ENCODE results near the gene PAX2.

The PAX2 gene

GRCh38 chr10:100873146-100873826 is 127.9 kb downstream of the PAX2 start:
- DNase-seq (ENCODE audit: insufficient read length, low spot score) (no peak), FAIRE-seq (no peak)
- no peak for TF ChIP-seq PAX5 (IDR thresholded peaks at IDR 0.05; ENCODE audit: insufficient read depth, low read length, severe bottlenecking)
- TF ChIP-seq POLR2AphosphoS5 (IDR thresholded peaks at IDR 0.05; ENCODE audit: low read depth, low read length), result no peak
- TF ChIP-seq SPI1 (IDR thresholded peaks at IDR 0.05; ENCODE audit: low read depth, low read length), result no peak
- no peak for TF ChIP-seq TAF1 (IDR thresholded peaks at IDR 0.05; ENCODE audit: low read depth, low read length)
- TF ChIP-seq POLR2A (IDR thresholded peaks at IDR 0.05; ENCODE audit: low read depth, low read length), result no peak
- no peak for TF ChIP-seq POU2F2 (IDR thresholded peaks at IDR 0.05; ENCODE audit: low read depth, low read length)

GRCh38 chr10:100873827-100874326 is 128.5 kb downstream of the PAX2 start:
- no peak for FAIRE-seq

GRCh38 chr10:100874702-100875483 is 129.5 kb downstream of the PAX2 start:
- FAIRE-seq, result no peak
- TF ChIP-seq PAX5 (IDR thresholded peaks at IDR 0.05; ENCODE audit: insufficient read depth, low read length, severe bottlenecking) (no peak), POU2F2 (IDR thresholded peaks at IDR 0.05; ENCODE audit: low read depth, low read length) (no peak), TAF1 (IDR thresholded peaks at IDR 0.05; ENCODE audit: low read depth, low read length) (no peak), SPI1 (IDR thresholded peaks at IDR 0.05; ENCODE audit: low read depth, low read length) (no peak), POLR2A (IDR thresholded peaks at IDR 0.05; ENCODE audit: low read depth, low read length) (no peak), POLR2AphosphoS5 (IDR thresholded peaks at IDR 0.05; ENCODE audit: low read depth, low read length) (no peak)
- no peak for DNase-seq (ENCODE audit: insufficient read length, low spot score)

More at GRCh38 chr10:100873827-100874326, 128.5 kb downstream of the PAX2 start:
- DNase-seq (ENCODE audit: insufficient read length, low spot score), result no peak
- TF ChIP-seq TAF1 (IDR thresholded peaks at IDR 0.05; ENCODE audit: low read depth, low read length) (no peak), SPI1 (IDR thresholded peaks at IDR 0.05; ENCODE audit: low read depth, low read length) (no peak), POU2F2 (IDR thresholded peaks at IDR 0.05; ENCODE audit: low read depth, low read length) (no peak), POLR2A (IDR thresholded peaks at IDR 0.05; ENCODE audit: low read depth, low read length) (no peak), POLR2AphosphoS5 (IDR thresholded peaks at IDR 0.05; ENCODE audit: low read depth, low read length) (no peak), PAX5 (IDR thresholded peaks at IDR 0.05; ENCODE audit: insufficient read depth, low read length, severe bottlenecking) (no peak)

GRCh38 chr10:100875484-100876166 is 130.2 kb downstream of the PAX2 start:
- DNase-seq (ENCODE audit: insufficient read length, low spot score) (no peak), FAIRE-seq (no peak)

GRCh38 chr10:100876585-100877460 is 131.4 kb downstream of the PAX2 start:
- FAIRE-seq, result no peak
- no peak for DNase-seq (ENCODE audit: insufficient read length, low spot score)
- no peak for TF ChIP-seq POLR2A (IDR thresholded peaks at IDR 0.05; ENCODE audit: low read depth, low read length)
- no peak for TF ChIP-seq POLR2AphosphoS5 (IDR thresholded peaks at IDR 0.05; ENCODE audit: low read depth, low read length)
- TF ChIP-seq SPI1 (IDR thresholded peaks at IDR 0.05; ENCODE audit: low read depth, low read length), result no peak
- TF ChIP-seq PAX5 (IDR thresholded peaks at IDR 0.05; ENCODE audit: insufficient read depth, low read length, severe bottlenecking), result no peak
- no peak for TF ChIP-seq POU2F2 (IDR thresholded peaks at IDR 0.05; ENCODE audit: low read depth, low read length)
- TF ChIP-seq TAF1 (IDR thresholded peaks at IDR 0.05; ENCODE audit: low read depth, low read length), result no peak

More at GRCh38 chr10:100875484-100876166, 130.2 kb downstream of the PAX2 start:
- TF ChIP-seq PAX5 (IDR thresholded peaks at IDR 0.05; ENCODE audit: insufficient read depth, low read length, severe bottlenecking) (no peak), TAF1 (IDR thresholded peaks at IDR 0.05; ENCODE audit: low read depth, low read length) (no peak), POLR2A (IDR thresholded peaks at IDR 0.05; ENCODE audit: low read depth, low read length) (no peak), POU2F2 (IDR thresholded peaks at IDR 0.05; ENCODE audit: low read depth, low read length) (no peak), SPI1 (IDR thresholded peaks at IDR 0.05; ENCODE audit: low read depth, low read length) (no peak)

- no peak for DNase-seq (ENCODE audit: insufficient read length, low spot score)
- FAIRE-seq, result no peak
- TF ChIP-seq TAF1 (IDR thresholded peaks at IDR 0.05; ENCODE audit: low read depth, low read length), result no peak
Measured at GRCh38 chr10:100877461-100877850, 132.1 kb downstream of the PAX2 start.

- FAIRE-seq (peak; percentile 77), DNase-seq (ENCODE audit: insufficient read length, low spot score) (peak; percentile 47)
- TF ChIP-seq TAF1 (IDR thresholded peaks at IDR 0.05; ENCODE audit: low read depth, low read length), result no peak
Measured at GRCh38 chr10:100878291-100878910, 133.0 kb downstream of the PAX2 start.
